Middle frontal gyrus (tissue), 1 donor: ENCODE results near the gene UGCG.
"Not testable (repeated sequence)": the region's sequence is repeated elsewhere in the genome, so short reads cannot be mapped to it uniquely, and the experiment has no call there.

Source experiments
- DNase-seq: peaks from one replicate; pipeline ENCODE4 v3.0.0-alpha.2; 2015; ENCODE audit warnings: low spot score; ENCODE audit errors: extremely low spot score

Gene UGCG

DNA sequence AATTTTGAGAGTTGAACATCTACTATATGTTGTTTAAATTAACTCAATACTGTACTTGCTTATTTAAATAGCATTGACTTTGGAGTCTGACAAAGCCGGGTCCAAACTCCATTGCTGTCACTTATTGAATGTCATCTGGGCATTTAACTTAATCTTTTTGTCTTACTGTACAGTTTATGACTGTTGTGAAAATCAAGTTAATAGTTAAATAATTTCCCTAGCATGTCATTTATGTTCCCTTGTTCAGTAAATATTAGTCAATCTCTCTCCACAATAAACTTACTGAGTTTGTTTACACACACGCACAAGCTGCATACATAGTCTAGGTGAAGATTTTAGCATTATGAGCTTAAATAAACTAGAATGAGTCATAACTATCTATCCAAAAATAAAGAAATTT is 6.3 kb upstream of the UGCG start:
- DNase-seq, result no peak

GRCh38 chr9:111890867-111891266 is 5.7 kb upstream of the UGCG start:
- not testable (repeated sequence) for DNase-seq

GRCh38 chr9:111891910-111892499 is 4.6 kb upstream of the UGCG start:
- no peak for DNase-seq

GRCh38 chr9:111896942-111897600 is 457 bp downstream of the UGCG start:
- DNase-seq, result no peak

DNA sequence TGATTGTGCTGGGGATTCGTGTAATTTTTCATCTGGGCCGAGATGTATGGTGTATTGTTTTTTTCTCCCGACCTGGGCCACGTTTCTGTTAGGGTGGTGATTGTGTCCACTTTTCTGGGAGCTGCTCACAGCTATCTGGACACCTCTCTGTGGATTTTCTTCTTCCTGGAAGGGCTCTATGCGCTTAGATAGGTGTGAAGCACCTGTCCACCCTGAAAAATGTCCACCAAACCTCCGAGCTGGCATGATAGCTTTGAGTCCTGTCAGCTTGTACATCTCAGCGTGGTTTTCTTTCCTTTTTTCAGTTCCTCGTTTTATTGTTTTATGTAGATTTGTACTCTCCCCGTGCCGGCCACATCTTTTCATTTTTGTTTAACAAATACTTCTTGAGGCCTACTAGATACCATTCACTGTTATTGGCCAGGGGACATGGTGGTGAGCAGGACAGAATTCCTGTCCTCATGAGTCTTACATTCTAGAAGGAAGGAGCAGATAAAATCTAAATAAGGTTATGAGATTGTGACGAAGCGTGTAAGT is 1.1 kb downstream of the UGCG start:
- DNase-seq, result no peak

DNA sequence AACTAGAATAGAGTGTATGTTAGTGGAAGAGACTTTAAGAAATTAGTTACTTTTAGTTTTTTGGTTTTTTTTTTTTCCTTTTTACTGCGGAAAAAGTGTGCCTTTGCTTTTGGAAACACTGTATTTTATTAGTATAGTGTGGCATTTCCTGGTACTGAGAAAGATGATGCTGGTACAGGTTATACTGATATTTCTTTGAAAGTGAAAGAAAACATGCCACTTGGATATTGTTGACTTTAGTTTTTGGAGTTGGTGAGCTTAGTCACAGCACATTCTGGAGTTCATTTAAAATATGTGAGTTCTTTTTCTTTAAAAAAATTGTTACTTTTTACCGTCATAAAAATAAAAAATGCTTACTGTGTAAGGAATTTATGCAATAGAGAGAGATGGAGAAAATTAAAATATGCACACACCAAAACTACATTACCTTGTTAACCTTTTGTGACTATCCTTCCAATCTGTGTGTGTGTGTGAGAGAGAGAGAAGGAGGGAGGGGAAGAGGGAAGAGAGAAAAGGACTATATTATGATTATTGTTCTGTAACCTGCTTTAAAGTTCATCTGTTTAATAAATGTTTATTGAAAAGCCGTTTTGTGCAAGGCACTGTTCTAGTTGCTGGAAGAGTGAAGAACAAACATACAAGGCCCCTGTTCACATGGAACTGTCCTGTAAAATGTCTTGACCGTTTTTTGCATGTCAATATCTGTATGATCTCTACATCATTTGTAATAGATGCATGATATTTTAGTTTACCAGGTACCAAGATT is 1.9 kb downstream of the UGCG start:
- DNase-seq, result no peak

GRCh38 chr9:111900151-111900857 is 3.7 kb downstream of the UGCG start:
- DNase-seq, result no peak

- no peak for DNase-seq
These were observed 4.4 kb downstream of the UGCG start for GRCh38 chr9:111900858-111901612.

DNA sequence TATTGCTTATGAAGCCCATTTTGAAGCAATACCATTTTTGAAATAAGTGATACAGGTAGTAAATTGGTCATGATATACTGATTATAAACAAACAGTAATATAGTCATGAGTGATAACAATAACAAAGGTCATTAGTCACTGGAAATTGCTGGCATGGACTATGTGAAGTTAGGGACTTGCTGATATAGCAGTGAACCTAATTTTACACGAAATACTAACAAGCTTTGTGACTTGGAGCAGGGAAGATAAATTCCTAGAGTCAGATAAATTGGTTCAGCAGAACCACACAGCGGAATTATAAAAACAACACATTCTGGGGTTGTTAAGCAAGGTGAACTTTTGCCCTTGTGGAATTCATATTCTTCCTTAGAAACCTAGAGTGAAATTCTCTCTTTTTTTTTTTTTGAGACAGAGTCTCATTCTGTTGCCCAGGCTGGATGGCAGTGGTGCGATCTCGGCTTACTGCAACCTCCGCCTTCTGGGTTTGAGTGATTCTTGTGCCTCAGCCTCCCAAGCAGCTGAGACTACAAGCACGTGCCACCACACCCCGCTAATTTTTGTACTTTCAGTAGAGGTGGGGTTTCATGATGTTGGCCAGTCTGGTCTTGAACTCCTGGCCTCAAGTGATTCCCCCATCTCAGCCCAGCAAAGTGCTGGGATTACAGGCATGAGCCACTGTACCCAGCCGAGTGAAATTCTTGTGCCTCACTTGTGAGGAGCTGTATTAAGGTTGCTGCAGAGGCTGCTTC is 6.0 kb downstream of the UGCG start:
- DNase-seq, result no peak

GRCh38 chr9:111903535-111903934 is 6.9 kb downstream of the UGCG start:
- DNase-seq, result not testable (repeated sequence)

DNA sequence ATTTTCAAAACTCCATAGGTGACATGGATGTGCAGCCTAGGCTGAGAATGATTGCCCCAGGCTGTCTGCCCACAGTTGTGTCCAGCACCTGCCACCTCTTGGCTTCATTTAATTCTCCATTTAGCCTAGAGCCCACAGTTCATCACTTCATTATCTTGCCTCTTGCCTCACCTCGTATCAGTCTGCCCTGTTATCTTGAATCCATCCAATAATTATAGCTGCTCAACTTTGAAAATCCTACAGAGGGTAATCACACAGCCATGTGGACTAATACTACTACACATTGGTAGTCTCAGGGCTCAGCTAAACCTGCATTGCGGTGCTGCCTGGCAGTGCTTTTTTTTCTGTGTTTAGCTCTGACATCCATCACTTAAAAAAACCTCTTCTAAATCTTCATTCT is 7.4 kb downstream of the UGCG start:
- no peak for DNase-seq

GRCh38 chr9:111904891-111905291 is 8.3 kb downstream of the UGCG start:
- no peak for DNase-seq

DNA sequence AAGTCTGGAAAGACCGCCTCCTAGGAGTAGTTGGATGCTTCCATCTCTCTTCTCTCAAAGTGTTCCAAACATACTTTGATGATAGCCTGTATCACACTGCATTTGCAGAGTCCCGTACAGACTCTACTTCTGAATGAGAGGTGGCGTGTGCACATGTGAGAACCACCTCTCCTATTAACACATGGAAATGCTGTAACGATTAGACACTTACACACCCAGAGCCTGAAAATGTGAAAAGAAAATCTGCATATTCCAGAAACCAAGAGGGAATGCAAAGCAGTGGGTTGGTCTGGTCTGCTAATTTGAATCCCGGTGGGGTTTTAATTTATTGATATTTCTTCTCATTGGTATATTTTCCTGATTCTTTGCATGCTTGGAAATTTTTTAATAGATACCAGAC is 10.5 kb downstream of the UGCG start:
- DNase-seq, result no peak

- DNase-seq, result no peak
These were observed 12.8 kb downstream of the UGCG start for GRCh38 chr9:111909444-111909843.

DNA sequence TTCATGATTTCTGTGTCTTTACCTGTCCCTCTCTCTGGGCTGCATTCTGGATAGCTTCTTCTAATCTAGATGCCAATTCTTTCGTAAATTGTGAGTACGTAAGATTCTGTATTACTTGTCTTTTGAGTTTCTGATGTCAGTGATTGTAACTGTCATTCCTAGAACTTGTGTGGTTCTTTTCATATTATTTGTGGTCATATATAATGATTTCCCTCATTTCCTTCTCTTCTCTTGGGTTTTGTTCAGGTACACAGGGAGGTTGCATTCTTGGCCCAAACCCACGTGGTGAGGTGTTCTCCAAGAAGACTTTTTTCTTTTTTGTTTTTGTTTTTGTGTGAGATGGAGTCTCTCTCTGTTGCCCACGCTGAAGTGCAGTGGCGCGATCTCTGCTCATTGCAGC is 13.8 kb downstream of the UGCG start:
- DNase-seq, result no peak

GRCh38 chr9:111913159-111913558 is 16.5 kb downstream of the UGCG start:
- no peak for DNase-seq

- DNase-seq, result no peak
These were observed 18.3 kb downstream of the UGCG start for GRCh38 chr9:111914749-111915424.

GRCh38 chr9:111915425-111915758 is 18.8 kb downstream of the UGCG start:
- DNase-seq, result no peak

DNA sequence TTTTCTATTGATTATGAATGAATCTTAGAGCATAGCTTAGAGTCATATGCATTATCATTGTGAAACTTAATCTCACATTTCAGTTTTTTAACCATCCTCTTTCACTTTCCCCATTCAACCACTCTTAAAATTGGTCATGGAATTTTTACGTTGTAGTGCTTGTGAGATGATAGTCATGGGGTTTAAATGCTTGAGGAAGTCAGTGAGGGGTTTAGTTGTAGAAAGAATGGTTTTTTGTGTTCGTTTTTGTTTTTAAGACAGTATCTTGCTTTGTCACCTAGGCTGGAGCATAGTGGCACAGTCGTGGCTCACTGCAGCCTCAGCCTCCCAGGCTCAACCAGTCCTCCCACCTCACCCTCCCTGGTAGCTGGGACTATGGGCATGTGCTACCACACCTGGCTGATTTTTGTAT is 19.6 kb downstream of the UGCG start:
- no peak for DNase-seq

- no peak for DNase-seq
These were observed 20.6 kb downstream of the UGCG start for GRCh38 chr9:111917201-111917600.
